GM12801 (cell line): ENCODE results near the gene FKBP4.

ENCODE experiments used
- CTCF ChIP-seq: IDR thresholded peaks from one replicate; pipeline ENCODE4 v1.5.1; 2011; ENCODE audit warnings: control low read depth; ENCODE audit not compliant: insufficient read length; ENCODE audit errors: extremely low read depth

Gene FKBP4

GRCh38 chr12:2832550-2833127, 37.9 kb downstream of the FKBP4 start:
- no peak for TF ChIP-seq CTCF

GRCh38 chr12:2833327-2833726, 38.6 kb downstream of the FKBP4 start:
- TF ChIP-seq CTCF = no peak

- TF ChIP-seq CTCF = no peak
These were observed 39.0 kb downstream of the FKBP4 start for GRCh38 chr12:2833810-2834209.

GRCh38 chr12:2834581-2835491, 40.1 kb downstream of the FKBP4 start, which contains the start of gene NRIP2:
NRIP2 (minus strand) TSS chr12:2835035; CDS start chr12:2834983, 52 bp downstream.
- TF ChIP-seq CTCF = no peak

GRCh38 chr12:2835691-2836403, 41.1 kb downstream of the FKBP4 start:
- TF ChIP-seq CTCF = no peak

- no peak for TF ChIP-seq CTCF
These were observed 41.8 kb downstream of the FKBP4 start for GRCh38 chr12:2836574-2836973.

- TF ChIP-seq CTCF = no peak
These were observed 46.4 kb downstream of the FKBP4 start for GRCh38 chr12:2841056-2841650.
